CD4-positive, alpha-beta T cell (primary cell): ENCODE data around the gene ST6GALNAC3. TPM values are rescaled to one million over a fixed set of nuclear protein-coding genes. Genes with fewer than 3 reads are reported as not detected.
"Not testable (repeated sequence)": the region's sequence is repeated elsewhere in the genome, so short reads cannot be mapped to it uniquely, and the experiment has no call there.

Experiments used
- ATAC-seq: fragments of 200-7000 bp; cut with Tn5 transposase; one replicate; pipeline ENCODE4 v1.10.0; 2022; ENCODE audit warnings: mild to moderate bottlenecking; ENCODE audit not compliant: poor library complexity
- CTCF ChIA-PET: fragments of 350-600 bp; sonication (Branson Sonifier 250); formaldehyde crosslinking; loops from one replicate; lab custom pipeline; 2021; ENCODE audit warnings: antibody characterized with exemption, inconsistent platforms; lab: Charles Lee
- POLR2A ChIA-PET: fragments of 350-600 bp; sonication (Branson Sonifier 250); formaldehyde crosslinking; loops from one replicate; lab custom pipeline; 2021; ENCODE audit warnings: antibody characterized with exemption, inconsistent platforms; lab: Charles Lee
- DNase-seq, 14 experiments: peaks; one replicate each; pipeline ENCODE4 v3.0.0-alpha.2; 2013 to 2020; ENCODE audit warnings: mixed read lengths in 2 of 14
- H3K27ac ChIP-seq, 2 donors: one replicate each; pipeline versions ENCODE4 v1.5.1 to v1.7.0; 2013; ENCODE audit warnings: low read length in 2 of 2, low read depth in 1 of 2, mild to moderate bottlenecking in 1 of 2
- H3K27me3 ChIP-seq, 2 experiments: 1 replicate in 1 of 2; 2 replicates in 1 of 2; pipeline versions ENCODE4 v1.6.1 to v1.7.0; 2013; ENCODE audit warnings: low read length in 2 of 2, control low read depth in 1 of 2, mild to moderate bottlenecking in 1 of 2, moderate library complexity in 1 of 2; ENCODE audit not compliant: insufficient read depth in 2 of 2, control insufficient read depth in 1 of 2
- H3K36me3 ChIP-seq: one replicate; pipeline ENCODE4 v1.6.1; 2013; ENCODE audit warnings: low read length, control low read depth; ENCODE audit not compliant: insufficient read depth
- H3K4me1 ChIP-seq: one replicate; pipeline ENCODE4 v1.6.1; 2013; ENCODE audit warnings: low read length, control low read depth; ENCODE audit not compliant: insufficient read depth
- H3K4me3 ChIP-seq: one replicate; pipeline ENCODE4 v1.5.1; 2013; ENCODE audit warnings: mild to moderate bottlenecking, low read length, moderate library complexity
- H3K9me3 ChIP-seq, 2 experiments: 1 replicate in 1 of 2; 2 replicates in 1 of 2; pipeline versions ENCODE4 v1.6.1 to v1.7.0; 2013; ENCODE audit warnings: low read length in 2 of 2, mild to moderate bottlenecking in 2 of 2, control low read depth in 1 of 2, moderate library complexity in 1 of 2; ENCODE audit not compliant: control insufficient read depth in 1 of 2, insufficient read depth in 1 of 2
- H3K27ac Mint-ChIP-seq: one replicate; pipeline ENCODE4 v1.8.0; 2020; ENCODE audit warnings: mixed read lengths
- H3K27me3 Mint-ChIP-seq: one replicate; pipeline ENCODE4 v1.8.0; 2021; ENCODE audit warnings: mixed read lengths
- H3K36me3 Mint-ChIP-seq: one replicate; pipeline ENCODE4 v1.8.0; 2021; ENCODE audit warnings: low read depth, mixed read lengths
- H3K4me1 Mint-ChIP-seq: one replicate; pipeline ENCODE4 v1.8.0; 2021; ENCODE audit warnings: low read depth, mixed read lengths
- H3K4me3 Mint-ChIP-seq: one replicate; pipeline ENCODE4 v1.8.0; 2020; ENCODE audit warnings: mild to moderate bottlenecking, mixed read lengths
- H3K9me3 Mint-ChIP-seq: one replicate; pipeline ENCODE4 v1.8.0; 2020; ENCODE audit warnings: mixed read lengths
- CTCF ChIP-seq: fragments of 200-600 bp; IDR thresholded peaks from one replicate; pipeline ENCODE4 v1.8.0; 2022; ENCODE audit warnings: antibody characterized with exemption, mild to moderate bottlenecking
- intact Hi-C, 2 experiments: fragments of 100-400 bp; cut with DNase I in 1 of 2; cut with micrococcal nuclease in 1 of 2; formaldehyde crosslinking; loops; one replicate each; pipeline versions ENCODE4 v1.15.1 to v1.9.0; 2023 to 2025; cut with DNase I, micrococcal nuclease
- total RNA-seq, 174 experiments: library from RNA in 2 of 174; stranded (reverse) in 2 of 174; gene quantifications; one replicate each; pipeline ENCODE4 v1.2.3 and lab custom pipeline; 2021 to 2026

ST6GALNAC3 gene
- total RNA-seq, 2 experiments from 2014 or later: 0.77 to 1.3 TPM

GRCh38 chr1:76336931-76337371 is 262.4 kb downstream of the ST6GALNAC3 start:
- intact Hi-C loops: loop anchor here in 1 of 2 experiments (10.0 kb wide), 2 partner anchors 808 to 1778 kb away; no protein-coding TSS in a partner anchor
- ChIA-PET POLR2A (no interaction called here), CTCF (no interaction called here)
- no peaks in the 10 kb centered on the region for H3K4me1 ChIP-seq
- Mint-ChIP-seq H3K9me3 (no peaks in the 10 kb centered on the region), H3K27ac (no peak overlapping the region), H3K27me3 (no peaks in the 10 kb centered on the region), H3K4me1 (no peaks in the 10 kb centered on the region), H3K36me3 (no peaks in the 10 kb centered on the region), H3K4me3 (no peak overlapping the region)
- no peak for TF ChIP-seq CTCF
- DNase-seq (no peak), ATAC-seq (no peak)
- H3K27me3 ChIP-seq: no peaks in the 10 kb centered on the region
- no peaks in the 10 kb centered on the region for H3K36me3 ChIP-seq
- no peak overlapping the region for H3K4me3 ChIP-seq
- H3K9me3 ChIP-seq: peaks cover 0 to 5% of the 10 kb centered on the region in 2 experiments
- H3K27ac ChIP-seq: no peak overlapping the region

- intact Hi-C loops: loop anchor here in 1 of 2 experiments (10.0 kb wide), 2 partner anchors 807 to 1777 kb away; no protein-coding TSS in a partner anchor
- Mint-ChIP-seq H3K27ac (no peak overlapping the region), H3K4me3 (no peak overlapping the region), H3K36me3 (no peaks in the 10 kb centered on the region), H3K27me3 (no peaks in the 10 kb centered on the region), H3K9me3 (peaks cover 4% of the 10 kb centered on the region), H3K4me1 (no peaks in the 10 kb centered on the region)
- DNase-seq (no peak), ATAC-seq (no peak)
- no peak for TF ChIP-seq CTCF
- ChIA-PET POLR2A (no interaction called here), CTCF (no interaction called here)
- Histone ChIP-seq H3K36me3 (no peaks in the 10 kb centered on the region), H3K27me3 (no peaks in the 10 kb centered on the region), H3K4me1 (no peaks in the 10 kb centered on the region), H3K4me3 (no peak overlapping the region), H3K9me3 (peaks cover 0 to 5% of the 10 kb centered on the region in 2 experiments), H3K27ac (no peak overlapping the region)
These were observed 263.1 kb downstream of the ST6GALNAC3 start for GRCh38 chr1:76337542-76338219.

- Mint-ChIP-seq H3K36me3 (no peaks in the 10 kb centered on the region), H3K9me3 (peaks cover 4% of the 10 kb centered on the region), H3K4me1 (peaks cover 14% of the 10 kb centered on the region), H3K27me3 (no peaks in the 10 kb centered on the region), H3K27ac (no peak overlapping the region), H3K4me3 (no peak overlapping the region)
- DNase-seq: no peak
- POLR2A ChIA-PET: interaction anchor here (1.1 kb wide), 1 partner anchor 349 kb away, joined by 3 read pairs; no protein-coding TSS in a partner anchor
- intact Hi-C loops: no loop called here
- H3K36me3 ChIP-seq: no peaks in the 10 kb centered on the region
- no peak for ATAC-seq
- H3K27me3 ChIP-seq: no peaks in the 10 kb centered on the region
- H3K4me3 ChIP-seq: no peak overlapping the region
- CTCF ChIA-PET: no interaction called here
- TF ChIP-seq CTCF: no peak
- no peak overlapping the region for H3K27ac ChIP-seq
- no peaks in the 10 kb centered on the region for H3K4me1 ChIP-seq
- peaks cover 0 to 5% of the 10 kb centered on the region in 2 experiments for H3K9me3 ChIP-seq
These were observed 265.5 kb downstream of the ST6GALNAC3 start for GRCh38 chr1:76340056-76340455.

- CTCF ChIA-PET, DNase-seq, H3K4me3 Mint-ChIP-seq, H3K36me3 Mint-ChIP-seq, intact Hi-C loops, H3K27me3 ChIP-seq, POLR2A ChIA-PET, H3K27ac ChIP-seq, ATAC-seq, H3K9me3 Mint-ChIP-seq, H3K9me3 ChIP-seq, H3K27ac Mint-ChIP-seq, H3K4me3 ChIP-seq, H3K4me1 ChIP-seq, H3K36me3 ChIP-seq, H3K27me3 Mint-ChIP-seq: not testable (repeated sequence)
- H3K4me1 Mint-ChIP-seq: peaks cover 14% of the 10 kb centered on the region
These were observed 267.3 kb downstream of the ST6GALNAC3 start for GRCh38 chr1:76341816-76342215.
